Measurements from ENCODE around the gene ATG9A. TPM values are rescaled to one million over a fixed set of nuclear protein-coding genes. Genes with fewer than 3 reads are reported as not detected.

The ATG9A gene
- total and polyA plus RNA-seq, 2 donors (not counting 1 experiment from before 2014, with no cell fraction given) = 41.8 to 65.5 TPM

GRCh38 chr2:219177552-219178376 lies 51.7 kb downstream of the ATG9A start, which contains the start of gene RETREG2:
Gene RETREG2 (plus strand): TSS chr2:219178275. CDS start chr2:219178353, 78 bp downstream.
- under 1% methylated on average over 62 of the region's 67 CpGs for WGBS (ENCODE audit: insufficient coverage)
- Histone ChIP-seq H3K4me2 (replicated peaks; ENCODE audit: low read depth, low read length, poor library complexity, severe bottlenecking) (peak within 1 kb of the TSS; percentile 83), H4K20me1 (ENCODE audit: control insufficient read depth, insufficient read depth, low read length, poor library complexity, severe bottlenecking) (peaks cover 60% of the 10 kb centered on the region), H3K9ac (ENCODE audit: low read length) (peak within 1 kb of the TSS; percentile 97), H3K27ac (ENCODE audit: low read length in 2 of 2) (peak within 1 kb of the TSS; percentile 94 to 97), H3K4me1 (ENCODE audit: control insufficient read depth in 2 of 2, insufficient read depth in 2 of 2, low read length in 2 of 2) (peaks cover 17 to 48% of the 10 kb centered on the region in 2 donors), H2AFZ (ENCODE audit: insufficient read depth, low read depth, low read length, poor library complexity, severe bottlenecking) (peak within 1 kb of the TSS; percentile 83), H3K4me3 (ENCODE audit: control extremely low read depth in 1 of 5, extremely low read depth in 1 of 5, insufficient read depth in 1 of 5, low read depth in 2 of 5, low read length in 4 of 5) (peak within 1 kb of the TSS; percentile 87 to 97 (median 95)), H3K27me3 (replicated peaks in 1 of 4; ENCODE audit: control extremely low read depth in 1 of 4, control insufficient read depth in 3 of 4, insufficient read depth in 4 of 4, low read length in 3 of 4) (no peaks in the 10 kb centered on the region), H3K79me2 (ENCODE audit: control insufficient read depth, insufficient read depth, low read length) (peaks cover 56% of the 10 kb centered on the region), H3K9me3 (ENCODE audit: control extremely low read depth in 1 of 3, control insufficient read depth in 2 of 3, insufficient read depth in 1 of 3, low read length in 2 of 3) (no peaks in the 10 kb centered on the region), H3K36me3 (replicated peaks in 1 of 2; ENCODE audit: control extremely low read depth in 1 of 2, control insufficient read depth in 1 of 2, extremely low read depth in 1 of 2, insufficient read depth in 2 of 2, low read length in 1 of 2) (peaks cover 3 to 58% of the 10 kb centered on the region in 2 experiments)
- POLR2A ChIA-PET = interaction anchor here (0.5 to 4.0 kb wide), 10 partner anchors 13 to 297 kb away, joined by 3 to 46 read pairs (median 4); partner anchors contain the start of genes ANKZF1, ATG9A, DNAJB2 and TUBA4A
- H3K27me3 Mint-ChIP-seq = no peaks in the 10 kb centered on the region
- intact Hi-C loops (cut with micrococcal nuclease) = loop anchor here (1.0 to 5.0 kb wide), 11 partner anchors 29 to 960 kb away; partner anchors contain the start of genes ABCB6, ARPC2, CNOT9 and GLB1L
- peaks cover 46% of the 10 kb centered on the region for H3K4me1 Mint-ChIP-seq
- peak within 1 kb of the TSS; percentile 99 for H3K4me3 Mint-ChIP-seq
- peak within 1 kb of the TSS; percentile 99 for H3K27ac Mint-ChIP-seq
- DNase-seq (peak; percentile 97), ATAC-seq (ENCODE audit: low read depth) (peak; percentile 44)
- TF ChIP-seq CTCF (IDR thresholded peaks at IDR 0.05) (peak; percentile 55), EZH2 (IDR thresholded peaks at IDR 0.05; ENCODE audit: borderline replicate concordance, insufficient read depth, low read depth, low read length, poor library complexity, severe bottlenecking) (no peak)
- no peaks in the 10 kb centered on the region for H3K9me3 Mint-ChIP-seq (ENCODE audit: insufficient read depth)
- CTCF ChIA-PET = interaction anchor here (1.0 to 8.6 kb wide), 4 partner anchors 18 to 119 kb away, joined by 3 to 136 read pairs (median 12); partner anchors contain the start of genes NHEJ1 and TUBA4A
